PC-9 (cell line): Measurements from ENCODE around the gene UVSSA. TPM values are rescaled to one million over a fixed set of nuclear protein-coding genes. Genes with fewer than 3 reads are reported as not detected.

Source experiments
- BruUV-seq: library from RNA; stranded (reverse); fragments of 400-500 nt; replicated peaks from 2 replicates; lab custom pipeline; 2021; lab: Mats Ljungman, UMichigan
- CTCF ChIA-PET: fragments of 300-600 bp; sonication (Branson Sonifier 250); formaldehyde crosslinking; loops from one replicate; lab custom pipeline; 2022; ENCODE audit warnings: antibody characterized with exemption; lab: Charles Lee
- POLR2A ChIA-PET: fragments of 300-600 bp; sonication (Branson Sonifier 250); formaldehyde crosslinking; loops from one replicate; lab custom pipeline; 2022; ENCODE audit warnings: antibody characterized with exemption; ENCODE audit not compliant: unreplicated experiment; lab: Charles Lee
- DNase-seq, 2 experiments: peaks; one replicate each; pipeline versions ENCODE4 v3.0.0 to v3.0.0-alpha.2; 2015 to 2022; ENCODE audit warnings: mixed read lengths in 1 of 2
- H2AFZ ChIP-seq: fragments of 200-600 bp; sonication (generic); 2 replicates; pipeline ENCODE4 v1.8.1; 2017; ENCODE audit warnings: antibody characterized with exemption
- H3F3A ChIP-seq: fragments of 200-600 bp; sonication (generic); 2 replicates; pipeline ENCODE4 v1.8.1; 2017; ENCODE audit warnings: antibody characterized with exemption, mild to moderate bottlenecking, low read depth; ENCODE audit not compliant: insufficient read depth
- H3K27ac ChIP-seq: fragments of 200-600 bp; sonication (generic); 2 replicates; pipeline ENCODE4 v1.6.1; 2016; ENCODE audit warnings: mixed run types
- H3K27me3 ChIP-seq: fragments of 200-600 bp; sonication (generic); 2 replicates; pipeline ENCODE4 v1.6.1; 2016; ENCODE audit warnings: low read depth, mixed run types; ENCODE audit not compliant: insufficient read depth
- H3K36me3 ChIP-seq: fragments of 200-600 bp; sonication (generic); 2 replicates; pipeline ENCODE4 v1.6.1; 2016; ENCODE audit warnings: low read depth, mixed run types
- H3K4me1 ChIP-seq: fragments of 200-600 bp; sonication (generic); replicated peaks from 2 replicates; pipeline ENCODE4 v1.6.1; 2016; ENCODE audit warnings: mixed run types; ENCODE audit not compliant: insufficient read depth
- H3K4me2 ChIP-seq: fragments of 200-600 bp; sonication (generic); 2 replicates; pipeline ENCODE4 v1.6.1; 2017; ENCODE audit warnings: mixed run types
- H3K4me3 ChIP-seq: fragments of 200-600 bp; sonication (generic); 2 replicates; pipeline ENCODE4 v1.6.1; 2016; ENCODE audit warnings: mixed run types
- H3K79me2 ChIP-seq: fragments of 200-600 bp; sonication (generic); 2 replicates; pipeline ENCODE4 v1.6.1; 2017; ENCODE audit warnings: low read depth, mixed run types
- H3K9me2 ChIP-seq: fragments of 200-600 bp; sonication (generic); 2 replicates; pipeline ENCODE4 v1.8.1; 2017; ENCODE audit warnings: mild to moderate bottlenecking; ENCODE audit not compliant: insufficient read depth
- H3K9me3 ChIP-seq: fragments of 200-600 bp; sonication (generic); 2 replicates; pipeline ENCODE4 v1.8.1; 2016; ENCODE audit warnings: low read depth; ENCODE audit not compliant: insufficient read depth
- H4K20me1 ChIP-seq: fragments of 200-600 bp; sonication (generic); 2 replicates; pipeline ENCODE4 v1.8.1; 2017; ENCODE audit not compliant: insufficient read depth
- EZH2 ChIP-seq: fragments of 200-600 bp; sonication (generic); IDR thresholded peaks from 2 replicates; pipeline ENCODE4 v1.8.0; 2017; ENCODE audit warnings: antibody characterized with exemption, low read depth
- intact Hi-C: fragments of 100-400 bp; cut with micrococcal nuclease; formaldehyde crosslinking; loops from one replicate; pipeline ENCODE4 v1.10.0; 2022; ENCODE audit not compliant: unreplicated experiment
- total RNA-seq: library from RNA; stranded (reverse); gene quantifications from 2 replicates; pipeline ENCODE4 v1.2.3, GENCODE V29; 2021
- TF ChIP-seq, protein P1 (sequence below): fragments of 200-600 bp; sonication (generic); conservative IDR thresholded peaks from 2 replicates; pipeline ENCODE4 v1.6.1; 2017; ENCODE audit warnings: mixed run types, antibody characterized with exemption, mild to moderate bottlenecking, moderate library complexity

The UVSSA gene
- total RNA-seq, 1 experiment from 2014 or later, result 24.3 TPM

DNA sequence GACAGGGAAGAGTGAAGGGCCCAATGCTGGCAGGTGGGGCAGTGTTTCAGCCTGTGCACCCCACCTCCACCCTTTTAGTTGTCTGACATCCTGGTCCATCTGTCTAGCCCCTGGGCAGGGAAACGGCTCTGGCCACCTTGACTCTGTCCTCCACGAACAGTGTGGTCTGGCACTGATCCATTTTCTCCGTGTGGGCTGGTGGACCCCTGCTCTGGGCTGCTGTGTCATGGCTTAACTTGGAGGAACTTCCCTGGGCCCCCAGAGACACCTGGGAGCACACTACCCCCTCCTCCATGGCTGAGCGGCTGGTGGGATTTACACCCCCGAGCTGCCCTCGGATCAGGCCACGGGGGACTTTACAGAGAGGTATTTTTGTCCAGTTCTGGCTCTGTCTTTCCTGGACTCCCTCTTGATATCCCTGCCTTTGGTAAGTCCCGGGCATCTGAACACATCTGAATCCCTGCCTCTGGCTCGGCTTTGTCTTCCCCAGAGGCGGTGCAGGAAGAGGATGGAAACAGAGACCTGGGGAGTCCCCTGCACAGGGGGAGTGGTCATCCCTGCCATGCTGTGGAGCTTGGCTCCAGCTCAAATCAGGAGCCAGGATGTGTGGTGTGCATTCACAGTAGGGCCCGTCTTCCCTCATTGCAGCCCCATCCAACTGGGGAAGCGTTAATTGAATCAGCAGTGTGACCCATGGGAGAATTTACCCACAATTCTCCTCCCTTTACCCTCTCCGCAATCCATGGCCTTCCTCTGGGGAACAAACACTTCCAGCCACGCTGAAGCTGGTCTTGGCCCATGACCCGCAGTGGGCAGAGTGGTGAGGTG, 65.6 kb downstream of the UVSSA start:
- Histone ChIP-seq H3K4me3 (no peak overlapping the region), H2AFZ (no peak overlapping the region), H3K4me2 (no peak overlapping the region), H3K9me3 (no peaks in the 10 kb centered on the region), H3K9me2 (no peaks in the 10 kb centered on the region), H3K27me3 (peaks cover 49% of the 10 kb centered on the region), H3F3A (no peaks in the 10 kb centered on the region), H3K27ac (no peak overlapping the region), H3K4me1 (no peaks in the 10 kb centered on the region), H3K36me3 (no peaks in the 10 kb centered on the region), H4K20me1 (no peaks in the 10 kb centered on the region), H3K79me2 (no peaks in the 10 kb centered on the region)
- ChIA-PET CTCF (no interaction called here), POLR2A (no interaction called here)
- intact Hi-C loops, result no loop called here
- BruUV-seq, result no TSS peak
- DNase-seq, result no peak
- no peak for TF ChIP-seq EZH2
- TF ChIP-seq, protein P1, sequence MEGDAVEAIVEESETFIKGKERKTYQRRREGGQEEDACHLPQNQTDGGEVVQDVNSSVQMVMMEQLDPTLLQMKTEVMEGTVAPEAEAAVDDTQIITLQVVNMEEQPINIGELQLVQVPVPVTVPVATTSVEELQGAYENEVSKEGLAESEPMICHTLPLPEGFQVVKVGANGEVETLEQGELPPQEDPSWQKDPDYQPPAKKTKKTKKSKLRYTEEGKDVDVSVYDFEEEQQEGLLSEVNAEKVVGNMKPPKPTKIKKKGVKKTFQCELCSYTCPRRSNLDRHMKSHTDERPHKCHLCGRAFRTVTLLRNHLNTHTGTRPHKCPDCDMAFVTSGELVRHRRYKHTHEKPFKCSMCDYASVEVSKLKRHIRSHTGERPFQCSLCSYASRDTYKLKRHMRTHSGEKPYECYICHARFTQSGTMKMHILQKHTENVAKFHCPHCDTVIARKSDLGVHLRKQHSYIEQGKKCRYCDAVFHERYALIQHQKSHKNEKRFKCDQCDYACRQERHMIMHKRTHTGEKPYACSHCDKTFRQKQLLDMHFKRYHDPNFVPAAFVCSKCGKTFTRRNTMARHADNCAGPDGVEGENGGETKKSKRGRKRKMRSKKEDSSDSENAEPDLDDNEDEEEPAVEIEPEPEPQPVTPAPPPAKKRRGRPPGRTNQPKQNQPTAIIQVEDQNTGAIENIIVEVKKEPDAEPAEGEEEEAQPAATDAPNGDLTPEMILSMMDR, result no peak

DNA sequence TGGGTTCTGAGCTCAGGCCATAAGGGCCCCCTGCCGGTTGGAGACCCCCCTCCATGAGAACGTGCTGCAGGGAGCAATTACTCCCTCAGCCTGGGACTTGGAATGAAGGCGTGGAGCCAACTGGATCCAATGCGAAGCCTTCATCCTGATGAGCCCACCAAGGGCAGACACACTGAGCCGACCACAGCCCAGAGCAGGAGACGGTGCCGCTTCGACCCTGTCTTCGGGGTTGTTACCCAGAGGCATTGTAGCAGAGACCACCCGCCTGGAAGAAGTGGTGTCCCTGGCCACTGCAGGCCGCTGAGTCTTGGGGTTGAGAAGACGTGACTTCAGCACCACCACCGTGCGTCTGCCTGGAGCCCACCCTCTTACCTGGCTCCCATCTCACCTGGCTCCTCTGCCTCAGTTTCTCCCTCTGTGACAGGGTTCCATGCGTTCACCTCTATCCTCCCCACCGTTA, 66.2 kb downstream of the UVSSA start:
- POLR2A ChIA-PET, result no interaction called here
- Histone ChIP-seq H3F3A (no peaks in the 10 kb centered on the region), H3K4me2 (no peak overlapping the region), H4K20me1 (no peaks in the 10 kb centered on the region), H2AFZ (no peak overlapping the region), H3K4me1 (no peaks in the 10 kb centered on the region), H3K27ac (no peak overlapping the region), H3K9me2 (no peaks in the 10 kb centered on the region), H3K36me3 (no peaks in the 10 kb centered on the region), H3K4me3 (no peak overlapping the region), H3K9me3 (no peaks in the 10 kb centered on the region), H3K27me3 (peaks cover 53% of the 10 kb centered on the region), H3K79me2 (no peaks in the 10 kb centered on the region)
- no peak for DNase-seq
- TF ChIP-seq EZH2, result no peak
- TF ChIP-seq, protein P1, result no peak
- intact Hi-C loops, result no loop called here
- BruUV-seq, result no TSS peak
- CTCF ChIA-PET, result no interaction called here

GRCh38 chr4:1413687-1414479, 66.9 kb downstream of the UVSSA start:
- no peak for TF ChIP-seq EZH2
- TF ChIP-seq, protein P1, result no peak
- Histone ChIP-seq H2AFZ (no peak overlapping the region), H3K4me2 (no peak overlapping the region), H3K9me3 (no peaks in the 10 kb centered on the region), H3F3A (no peaks in the 10 kb centered on the region), H3K9me2 (no peaks in the 10 kb centered on the region), H3K4me1 (no peaks in the 10 kb centered on the region), H3K27ac (no peak overlapping the region), H3K36me3 (no peaks in the 10 kb centered on the region), H3K27me3 (peaks cover 52% of the 10 kb centered on the region), H3K4me3 (no peak overlapping the region), H3K79me2 (no peaks in the 10 kb centered on the region), H4K20me1 (no peaks in the 10 kb centered on the region)
- ChIA-PET CTCF (no interaction called here), POLR2A (no interaction called here)
- intact Hi-C loops, result no loop called here
- BruUV-seq, result no TSS peak
- no peak for DNase-seq
